GM19372 (cell line): Measurements from ENCODE around the gene MYL6.
"Not testable (repeated sequence)": the region's sequence is repeated elsewhere in the genome, so short reads cannot be mapped to it uniquely, and the experiment has no call there.

ENCODE experiments used
- ATAC-seq: cut with Tn5 transposase; IDR thresholded peaks from one replicate; pipeline ENCODE4 v1.9.1; 2021; ENCODE audit warnings: mild to moderate bottlenecking, low read depth, moderate library complexity; ENCODE audit not compliant: unreplicated experiment

MYL6 gene

GRCh38 chr12:56158029-56158925, at the start of gene MYL6:
Gene MYL6, plus strand, starts transcription at chr12:56158359. Its CDS starts 43 bp downstream, at chr12:56158402.
- ATAC-seq, result peak; percentile 83

- ATAC-seq, result no peak
Measured at GRCh38 chr12:56110571-56110970, 47.6 kb upstream of the MYL6 start.

- ATAC-seq, result no peak
Measured at GRCh38 chr12:56114084-56114483, 44.1 kb upstream of the MYL6 start.

GRCh38 chr12:56115329-56115728, 42.8 kb upstream of the MYL6 start:
- no peak for ATAC-seq

GRCh38 chr12:56116267-56117081, 41.7 kb upstream of the MYL6 start, which contains the start of gene RPL41:
Gene RPL41, plus strand, starts transcription at chr12:56116633.
- peak; percentile 43 for ATAC-seq

GRCh38 chr12:56117082-56117706, 41.0 kb upstream of the MYL6 start:
- not testable (repeated sequence) for ATAC-seq

GRCh38 chr12:56117778-56118687, 40.1 kb upstream of the MYL6 start, which contains the start of gene ZC3H10:
Gene ZC3H10, plus strand, starts transcription at chr12:56118266. Its CDS starts 2,297 bp downstream, at chr12:56120563.
- ATAC-seq, result peak; percentile 74

- no peak for ATAC-seq
Measured at GRCh38 chr12:56118688-56119357, 39.3 kb upstream of the MYL6 start.

GRCh38 chr12:56119361-56119796, 38.8 kb upstream of the MYL6 start:
- ATAC-seq, result no peak

GRCh38 chr12:56120158-56120846, 37.9 kb upstream of the MYL6 start:
- no peak for ATAC-seq

- no peak for ATAC-seq
Measured at GRCh38 chr12:56121204-56121870, 36.8 kb upstream of the MYL6 start.

- ATAC-seq, result no peak
Measured at GRCh38 chr12:56122637-56123036, 35.5 kb upstream of the MYL6 start.

GRCh38 chr12:56124133-56124532, 34.0 kb upstream of the MYL6 start:
- ATAC-seq, result no peak

- ATAC-seq, result no peak
Measured at GRCh38 chr12:56126732-56127239, 31.4 kb upstream of the MYL6 start.

- ATAC-seq, result no peak
Measured at GRCh38 chr12:56127485-56127887, 30.7 kb upstream of the MYL6 start.

GRCh38 chr12:56127888-56128669, 30.1 kb upstream of the MYL6 start, which contains the start of gene ESYT1:
Gene ESYT1, plus strand, starts transcription at chr12:56128267. Its CDS starts 53 bp downstream, at chr12:56128320.
- peak; percentile 81 for ATAC-seq

GRCh38 chr12:56128670-56129205, 29.4 kb upstream of the MYL6 start:
- no peak for ATAC-seq
